ENCODE results near the gene TMEM192. TPM values are rescaled to one million over a fixed set of nuclear protein-coding genes. Genes with fewer than 3 reads are reported as not detected.

TMEM192 gene
- total and polyA plus RNA-seq, 2 of the 13 experiments (the other 11 are each of a cell fraction or from before 2014, with no cell fraction given), result 19.8 to 19.9 TPM

GRCh38 chr4:165112368-165113121, at the start of gene TMEM192 (continued):
- TF ChIP-seq EED (CRISPR knock-in tag; IDR thresholded peaks at IDR 0.05), result peak; percentile 41; the same call in 1 of the 2 replicates
- TF ChIP-seq BRCA1 (CRISPR knock-in tag; IDR thresholded peaks at IDR 0.05), result peak; percentile 28; the same call in 1 of the 2 replicates
- TF ChIP-seq, protein P1, sequence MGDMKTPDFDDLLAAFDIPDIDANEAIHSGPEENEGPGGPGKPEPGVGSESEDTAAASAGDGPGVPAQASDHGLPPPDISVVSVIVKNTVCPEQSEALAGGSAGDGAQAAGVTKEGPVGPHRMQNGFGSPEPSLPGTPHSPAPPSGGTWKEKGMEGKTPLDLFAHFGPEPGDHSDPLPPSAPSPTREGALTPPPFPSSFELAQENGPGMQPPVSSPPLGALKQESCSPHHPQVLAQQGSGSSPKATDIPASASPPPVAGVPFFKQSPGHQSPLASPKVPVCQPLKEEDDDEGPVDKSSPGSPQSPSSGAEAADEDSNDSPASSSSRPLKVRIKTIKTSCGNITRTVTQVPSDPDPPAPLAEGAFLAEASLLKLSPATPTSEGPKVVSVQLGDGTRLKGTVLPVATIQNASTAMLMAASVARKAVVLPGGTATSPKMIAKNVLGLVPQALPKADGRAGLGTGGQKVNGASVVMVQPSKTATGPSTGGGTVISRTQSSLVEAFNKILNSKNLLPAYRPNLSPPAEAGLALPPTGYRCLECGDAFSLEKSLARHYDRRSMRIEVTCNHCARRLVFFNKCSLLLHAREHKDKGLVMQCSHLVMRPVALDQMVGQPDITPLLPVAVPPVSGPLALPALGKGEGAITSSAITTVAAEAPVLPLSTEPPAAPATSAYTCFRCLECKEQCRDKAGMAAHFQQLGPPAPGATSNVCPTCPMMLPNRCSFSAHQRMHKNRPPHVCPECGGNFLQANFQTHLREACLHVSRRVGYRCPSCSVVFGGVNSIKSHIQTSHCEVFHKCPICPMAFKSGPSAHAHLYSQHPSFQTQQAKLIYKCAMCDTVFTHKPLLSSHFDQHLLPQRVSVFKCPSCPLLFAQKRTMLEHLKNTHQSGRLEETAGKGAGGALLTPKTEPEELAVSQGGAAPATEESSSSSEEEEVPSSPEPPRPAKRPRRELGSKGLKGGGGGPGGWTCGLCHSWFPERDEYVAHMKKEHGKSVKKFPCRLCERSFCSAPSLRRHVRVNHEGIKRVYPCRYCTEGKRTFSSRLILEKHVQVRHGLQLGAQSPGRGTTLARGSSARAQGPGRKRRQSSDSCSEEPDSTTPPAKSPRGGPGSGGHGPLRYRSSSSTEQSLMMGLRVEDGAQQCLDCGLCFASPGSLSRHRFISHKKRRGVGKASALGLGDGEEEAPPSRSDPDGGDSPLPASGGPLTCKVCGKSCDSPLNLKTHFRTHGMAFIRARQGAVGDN (CRISPR knock-in tag; IDR thresholded peaks at IDR 0.05), result peak; percentile 92
- TF ChIP-seq, protein P2, sequence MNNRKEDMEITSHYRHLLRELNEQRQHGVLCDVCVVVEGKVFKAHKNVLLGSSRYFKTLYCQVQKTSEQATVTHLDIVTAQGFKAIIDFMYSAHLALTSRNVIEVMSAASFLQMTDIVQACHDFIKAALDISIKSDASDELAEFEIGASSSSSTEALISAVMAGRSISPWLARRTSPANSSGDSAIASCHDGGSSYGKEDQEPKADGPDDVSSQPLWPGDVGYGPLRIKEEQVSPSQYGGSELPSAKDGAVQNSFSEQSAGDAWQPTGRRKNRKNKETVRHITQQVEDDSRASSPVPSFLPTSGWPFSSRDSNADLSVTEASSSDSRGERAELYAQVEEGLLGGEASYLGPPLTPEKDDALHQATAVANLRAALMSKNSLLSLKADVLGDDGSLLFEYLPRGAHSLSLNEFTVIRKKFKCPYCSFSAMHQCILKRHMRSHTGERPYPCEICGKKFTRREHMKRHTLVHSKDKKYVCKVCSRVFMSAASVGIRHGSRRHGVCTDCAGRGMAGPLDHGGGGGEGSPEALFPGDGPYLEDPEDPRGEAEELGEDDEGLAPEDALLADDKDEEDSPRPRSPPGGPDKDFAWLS (CRISPR knock-in tag; IDR thresholded peaks at IDR 0.05; ENCODE audit: borderline replicate concordance), result no peak
- TF ChIP-seq ZNF24 (IDR thresholded peaks at IDR 0.05), result no peak
- TF ChIP-seq, protein P3, sequence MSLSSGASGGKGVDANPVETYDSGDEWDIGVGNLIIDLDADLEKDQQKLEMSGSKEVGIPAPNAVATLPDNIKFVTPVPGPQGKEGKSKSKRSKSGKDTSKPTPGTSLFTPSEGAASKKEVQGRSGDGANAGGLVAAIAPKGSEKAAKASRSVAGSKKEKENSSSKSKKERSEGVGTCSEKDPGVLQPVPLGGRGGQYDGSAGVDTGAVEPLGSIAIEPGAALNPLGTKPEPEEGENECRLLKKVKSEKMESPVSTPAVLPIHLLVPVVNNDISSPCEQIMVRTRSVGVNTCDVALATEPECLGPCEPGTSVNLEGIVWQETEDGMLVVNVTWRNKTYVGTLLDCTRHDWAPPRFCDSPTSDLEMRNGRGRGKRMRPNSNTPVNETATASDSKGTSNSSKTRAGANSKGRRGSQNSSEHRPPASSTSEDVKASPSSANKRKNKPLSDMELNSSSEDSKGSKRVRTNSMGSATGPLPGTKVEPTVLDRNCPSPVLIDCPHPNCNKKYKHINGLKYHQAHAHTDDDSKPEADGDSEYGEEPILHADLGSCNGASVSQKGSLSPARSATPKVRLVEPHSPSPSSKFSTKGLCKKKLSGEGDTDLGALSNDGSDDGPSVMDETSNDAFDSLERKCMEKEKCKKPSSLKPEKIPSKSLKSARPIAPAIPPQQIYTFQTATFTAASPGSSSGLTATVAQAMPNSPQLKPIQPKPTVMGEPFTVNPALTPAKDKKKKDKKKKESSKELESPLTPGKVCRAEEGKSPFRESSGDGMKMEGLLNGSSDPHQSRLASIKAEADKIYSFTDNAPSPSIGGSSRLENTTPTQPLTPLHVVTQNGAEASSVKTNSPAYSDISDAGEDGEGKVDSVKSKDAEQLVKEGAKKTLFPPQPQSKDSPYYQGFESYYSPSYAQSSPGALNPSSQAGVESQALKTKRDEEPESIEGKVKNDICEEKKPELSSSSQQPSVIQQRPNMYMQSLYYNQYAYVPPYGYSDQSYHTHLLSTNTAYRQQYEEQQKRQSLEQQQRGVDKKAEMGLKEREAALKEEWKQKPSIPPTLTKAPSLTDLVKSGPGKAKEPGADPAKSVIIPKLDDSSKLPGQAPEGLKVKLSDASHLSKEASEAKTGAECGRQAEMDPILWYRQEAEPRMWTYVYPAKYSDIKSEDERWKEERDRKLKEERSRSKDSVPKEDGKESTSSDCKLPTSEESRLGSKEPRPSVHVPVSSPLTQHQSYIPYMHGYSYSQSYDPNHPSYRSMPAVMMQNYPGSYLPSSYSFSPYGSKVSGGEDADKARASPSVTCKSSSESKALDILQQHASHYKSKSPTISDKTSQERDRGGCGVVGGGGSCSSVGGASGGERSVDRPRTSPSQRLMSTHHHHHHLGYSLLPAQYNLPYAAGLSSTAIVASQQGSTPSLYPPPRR (CRISPR knock-in tag; IDR thresholded peaks at IDR 0.05; ENCODE audit: borderline replicate concordance), result 0 out of 2 replicates have a peak, but pooled peaks have one; percentile 3
- peak; percentile 53; the same call in 1 of the 2 replicates for TF ChIP-seq MTA1 (CRISPR knock-in tag; IDR thresholded peaks at IDR 0.05; ENCODE audit: borderline replicate concordance)
- no peak for TF ChIP-seq NR3C1 (CRISPR knock-in tag; IDR thresholded peaks at IDR 0.05)
- TF ChIP-seq MEIS1 (CRISPR knock-in tag; IDR thresholded peaks at IDR 0.05; ENCODE audit: borderline replicate concordance), result peak; percentile 52; the same call in 1 of the 2 replicates
- TF ChIP-seq MXI1 (IDR thresholded peaks at IDR 0.05; ENCODE audit: borderline replicate concordance, low read depth, low read length), result peak; percentile 60; the same call in 1 of the 3 replicates
- TF ChIP-seq ZNF256 (CRISPR knock-in tag; conservative IDR thresholded peaks at IDR 0.05), result 0 out of 2 replicates have a peak, but pooled peaks have one; percentile 29
- peak; percentile 67 for TF ChIP-seq ZNF503 (CRISPR knock-in tag; IDR thresholded peaks at IDR 0.05)
- TF ChIP-seq SP5 (CRISPR knock-in tag; IDR thresholded peaks at IDR 0.05; ENCODE audit: borderline replicate concordance, low read depth), result peak; percentile 68; the same call in 1 of the 2 replicates
- TF ChIP-seq SRY (CRISPR knock-in tag; IDR thresholded peaks at IDR 0.05), result peak; percentile 21; the same call in 1 of the 2 replicates
- TF ChIP-seq GLI4 (CRISPR knock-in tag; IDR thresholded peaks at IDR 0.05; ENCODE audit: borderline replicate concordance), result no peak

Data from HepG2 (cell line).